SK-N-MC (cell line): ENCODE results near the gene CACNG4.

ENCODE experiments used
- EZH2 ChIP-seq: fragments of 200-600 bp; sonication (generic); IDR thresholded peaks from one replicate; pipeline ENCODE4 v1.6.1; 2017; ENCODE audit warnings: antibody characterized with exemption
- FOXP2 ChIP-seq: optimal IDR thresholded peaks from 2 replicates; pipeline ENCODE3; 2011; ENCODE audit warnings: mild to moderate bottlenecking, moderate library complexity; ENCODE audit not compliant: insufficient read depth; ENCODE audit errors: extremely low read length, control extremely low read depth

GRCh38 chr17:66971264-66971663 lies 6.8 kb downstream of the CACNG4 start:
- TF ChIP-seq EZH2 = no peak
- TF ChIP-seq FOXP2 = no peak
